Activated T-helper 1 cell treated with anti-CD3 and anti-CD28 coated beads, Interleukin-12 subunit alpha, Interleukin-12 subunit beta, Interleukin-2, Interleukin-4 antibody, amounts not matched to agents 30 ng/mL and 10 ng/mL and 1 ng/mL, durations not matched to agents 14 hours and 24 hours and 36 hours (primary cell): ENCODE results near the gene ZNF561. TPM values are rescaled to one million over a fixed set of nuclear protein-coding genes. Genes with fewer than 3 reads are reported as not detected.
"Not testable (repeated sequence)": the region's sequence is repeated elsewhere in the genome, so short reads cannot be mapped to it uniquely, and the experiment has no call there.

ENCODE experiments used
- DNase-seq: peaks from one replicate; pipeline ENCODE4 v3.0.0; 2021; ENCODE audit warnings: low spot score
- H3K27ac Mint-ChIP-seq: one replicate; pipeline ENCODE4 v1.8.0; 2021; ENCODE audit warnings: mild to moderate bottlenecking, mixed read lengths
- H3K27me3 Mint-ChIP-seq: one replicate; pipeline ENCODE4 v1.8.0; 2022; ENCODE audit warnings: mild to moderate bottlenecking, moderate library complexity, mixed read lengths; ENCODE audit not compliant: insufficient read depth
- H3K36me3 Mint-ChIP-seq: one replicate; pipeline ENCODE4 v1.8.0; 2021; ENCODE audit warnings: low read depth, mixed read lengths
- H3K4me1 Mint-ChIP-seq: one replicate; pipeline ENCODE4 v1.8.0; 2021; ENCODE audit warnings: low read depth, mixed read lengths
- H3K4me3 Mint-ChIP-seq: one replicate; pipeline ENCODE4 v1.8.0; 2021; ENCODE audit warnings: mild to moderate bottlenecking, moderate library complexity, mixed read lengths
- H3K9me3 Mint-ChIP-seq: one replicate; pipeline ENCODE4 v1.8.0; 2021; ENCODE audit warnings: mixed read lengths
- intact Hi-C: fragments of 100-400 bp; cut with micrococcal nuclease; formaldehyde crosslinking; loops from one replicate; pipeline ENCODE4 v1.15.1; 2024
- total RNA-seq: library from RNA; stranded (reverse); gene quantifications from 2 replicates; pipeline ENCODE4 v1.2.3, GENCODE V29; 2022

The ZNF561 gene
- 33.2 and 36.7 TPM in 2 replicates for total RNA-seq

GRCh38 chr19:9621156-9622037 is at the start of gene ZNF561:
ZNF561 (minus strand) TSS chr19:9621232; CDS start chr19:9619456, 1,776 bp downstream.
- no peaks in the 10 kb centered on the region for H3K27me3 Mint-ChIP-seq
- intact Hi-C loops, result loop anchor here (1.0 to 10.0 kb wide), 13 partner anchors 37 to 485 kb away; partner anchors contain the start of genes FBXL12, ZNF121, ZNF266 and ZNF317
- DNase-seq, result peak; percentile 80
- H3K4me1 Mint-ChIP-seq, result peaks cover 28% of the 10 kb centered on the region
- H3K27ac Mint-ChIP-seq, result peak within 1 kb of the TSS; percentile 99
- H3K36me3 Mint-ChIP-seq, result peaks cover 37% of the 10 kb centered on the region
- H3K4me3 Mint-ChIP-seq, result peak within 1 kb of the TSS; percentile 100
- H3K9me3 Mint-ChIP-seq, result peaks cover 4% of the 10 kb centered on the region

- Mint-ChIP-seq H3K36me3 (peaks cover 47% of the 10 kb centered on the region), H3K4me1 (peaks cover 9% of the 10 kb centered on the region), H3K27ac (no peak overlapping the region), H3K9me3 (peaks cover 65% of the 10 kb centered on the region), H3K27me3 (no peaks in the 10 kb centered on the region), H3K4me3 (no peak overlapping the region)
- intact Hi-C loops, result no loop called here
- DNase-seq, result no peak
These were observed 47.5 kb upstream of the ZNF561 start for GRCh38 chr19:9668544-9668943.

GRCh38 chr19:9667898-9668297 is 46.9 kb upstream of the ZNF561 start:
- H3K4me3 Mint-ChIP-seq, result no peak overlapping the region
- H3K27ac Mint-ChIP-seq, result no peak overlapping the region
- DNase-seq, result no peak
- peaks cover 62% of the 10 kb centered on the region for H3K9me3 Mint-ChIP-seq
- intact Hi-C loops, result no loop called here
- peaks cover 45% of the 10 kb centered on the region for H3K36me3 Mint-ChIP-seq
- peaks cover 7% of the 10 kb centered on the region for H3K4me1 Mint-ChIP-seq
- H3K27me3 Mint-ChIP-seq, result no peaks in the 10 kb centered on the region

- no peak overlapping the region for H3K4me3 Mint-ChIP-seq
- H3K9me3 Mint-ChIP-seq, result peaks cover 24% of the 10 kb centered on the region
- H3K27me3 Mint-ChIP-seq, result no peaks in the 10 kb centered on the region
- intact Hi-C loops, result no loop called here
- H3K36me3 Mint-ChIP-seq, result peaks cover 49% of the 10 kb centered on the region
- no peaks in the 10 kb centered on the region for H3K4me1 Mint-ChIP-seq
- no peak overlapping the region for H3K27ac Mint-ChIP-seq
- DNase-seq, result no peak
These were observed 37.7 kb upstream of the ZNF561 start for GRCh38 chr19:9658769-9659168.

- H3K9me3 Mint-ChIP-seq, result peaks cover 57% of the 10 kb centered on the region
- H3K27me3 Mint-ChIP-seq, DNase-seq: not testable (repeated sequence)
These were observed 32.1 kb upstream of the ZNF561 start for GRCh38 chr19:9653066-9653555.

GRCh38 chr19:9651464-9651863 is 30.4 kb upstream of the ZNF561 start:
- H3K9me3 Mint-ChIP-seq, result peaks cover 51% of the 10 kb centered on the region
- DNase-seq, H3K4me3 Mint-ChIP-seq, H3K27ac Mint-ChIP-seq, H3K27me3 Mint-ChIP-seq, H3K4me1 Mint-ChIP-seq, intact Hi-C loops: not testable (repeated sequence)
- peaks cover 67% of the 10 kb centered on the region for H3K36me3 Mint-ChIP-seq

More at GRCh38 chr19:9653066-9653555, 32.1 kb upstream of the ZNF561 start:
- H3K36me3 Mint-ChIP-seq, result peaks cover 81% of the 10 kb centered on the region
- H3K4me1 Mint-ChIP-seq, H3K27ac Mint-ChIP-seq, intact Hi-C loops, H3K4me3 Mint-ChIP-seq: not testable (repeated sequence)

- H3K27me3 Mint-ChIP-seq, result no peaks in the 10 kb centered on the region
- no peaks in the 10 kb centered on the region for H3K4me1 Mint-ChIP-seq
- peaks cover 59% of the 10 kb centered on the region for H3K36me3 Mint-ChIP-seq
- no peak for DNase-seq
- H3K27ac Mint-ChIP-seq, result no peak overlapping the region
- no peak overlapping the region for H3K4me3 Mint-ChIP-seq
- peaks cover 48% of the 10 kb centered on the region for H3K9me3 Mint-ChIP-seq
- intact Hi-C loops, result no loop called here
These were observed 29.3 kb upstream of the ZNF561 start for GRCh38 chr19:9650345-9650744.

GRCh38 chr19:9645472-9645871 is 24.4 kb upstream of the ZNF561 start:
- H3K4me1 Mint-ChIP-seq, result no peaks in the 10 kb centered on the region
- no peak overlapping the region for H3K4me3 Mint-ChIP-seq
- intact Hi-C loops, result no loop called here
- no peak for DNase-seq
- H3K9me3 Mint-ChIP-seq, result peaks cover 27% of the 10 kb centered on the region
- no peaks in the 10 kb centered on the region for H3K27me3 Mint-ChIP-seq
- H3K27ac Mint-ChIP-seq, result no peak overlapping the region
- peaks cover 32% of the 10 kb centered on the region for H3K36me3 Mint-ChIP-seq

GRCh38 chr19:9644472-9644871 is 23.4 kb upstream of the ZNF561 start:
- intact Hi-C loops, result no loop called here
- H3K27me3 Mint-ChIP-seq, result no peaks in the 10 kb centered on the region
- H3K36me3 Mint-ChIP-seq, result peaks cover 27% of the 10 kb centered on the region
- H3K27ac Mint-ChIP-seq, result no peak overlapping the region
- DNase-seq, result no peak
- no peak overlapping the region for H3K4me3 Mint-ChIP-seq
- H3K4me1 Mint-ChIP-seq, result no peaks in the 10 kb centered on the region
- peaks cover 21% of the 10 kb centered on the region for H3K9me3 Mint-ChIP-seq

- intact Hi-C loops, result no loop called here
- Mint-ChIP-seq H3K9me3 (peaks cover 18% of the 10 kb centered on the region), H3K36me3 (peaks cover 19% of the 10 kb centered on the region), H3K27me3 (no peaks in the 10 kb centered on the region), H3K27ac (no peak overlapping the region), H3K4me1 (no peaks in the 10 kb centered on the region), H3K4me3 (no peak overlapping the region)
- DNase-seq, result no peak
These were observed 20.8 kb upstream of the ZNF561 start for GRCh38 chr19:9641810-9642209.

- no peak for DNase-seq
- no peaks in the 10 kb centered on the region for H3K4me1 Mint-ChIP-seq
- peaks cover 16% of the 10 kb centered on the region for H3K36me3 Mint-ChIP-seq
- intact Hi-C loops, result no loop called here
- H3K4me3 Mint-ChIP-seq, result no peak overlapping the region
- peaks cover 18% of the 10 kb centered on the region for H3K9me3 Mint-ChIP-seq
- H3K27ac Mint-ChIP-seq, result no peak overlapping the region
- H3K27me3 Mint-ChIP-seq, result no peaks in the 10 kb centered on the region
These were observed 19.9 kb upstream of the ZNF561 start for GRCh38 chr19:9640956-9641355.

- Mint-ChIP-seq H3K27me3 (no peaks in the 10 kb centered on the region), H3K4me3 (no peak overlapping the region), H3K4me1 (no peaks in the 10 kb centered on the region)
These were observed 15.0 kb upstream of the ZNF561 start for GRCh38 chr19:9636018-9636417.

GRCh38 chr19:9627856-9628255 is 6.8 kb upstream of the ZNF561 start:
- no peak overlapping the region for H3K4me3 Mint-ChIP-seq
- peaks cover 10% of the 10 kb centered on the region for H3K36me3 Mint-ChIP-seq
- intact Hi-C loops, result loop anchor here (10.0 kb wide), 2 partner anchors 287 to 423 kb away; no protein-coding TSS in a partner anchor
- DNase-seq, result no peak
- H3K9me3 Mint-ChIP-seq, result no peaks in the 10 kb centered on the region
- H3K27ac Mint-ChIP-seq, result no peak overlapping the region
- H3K27me3 Mint-ChIP-seq, result no peaks in the 10 kb centered on the region
- H3K4me1 Mint-ChIP-seq, result peaks cover 7% of the 10 kb centered on the region

More at GRCh38 chr19:9636018-9636417, 15.0 kb upstream of the ZNF561 start:
- H3K27ac Mint-ChIP-seq, result no peak overlapping the region
- peaks cover 9% of the 10 kb centered on the region for H3K9me3 Mint-ChIP-seq
- DNase-seq, result no peak
- intact Hi-C loops, result no loop called here
- H3K36me3 Mint-ChIP-seq, result peaks cover 21% of the 10 kb centered on the region
